OCI-LY7 (cell line): ENCODE measurements around the gene CASK.

Experiments
- EZH2phosphoT487 ChIP-seq: fragments of 200-600 bp; sonication (generic); IDR thresholded peaks from 2 replicates; pipeline ENCODE4 v1.6.1; 2018; ENCODE audit warnings: low read depth, borderline replicate concordance, mild to moderate bottlenecking, mixed run types, antibody characterized with exemption, low read length, moderate library complexity, mixed read lengths
- TF ChIP-seq, protein P1 (sequence below): fragments of 200-600 bp; sonication (generic); conservative IDR thresholded peaks from 2 replicates; pipeline ENCODE4 v1.5.1; 2014; ENCODE audit warnings: mild to moderate bottlenecking, antibody characterized with exemption, low read length, moderate library complexity, mixed read lengths

- TF ChIP-seq, protein P1, sequence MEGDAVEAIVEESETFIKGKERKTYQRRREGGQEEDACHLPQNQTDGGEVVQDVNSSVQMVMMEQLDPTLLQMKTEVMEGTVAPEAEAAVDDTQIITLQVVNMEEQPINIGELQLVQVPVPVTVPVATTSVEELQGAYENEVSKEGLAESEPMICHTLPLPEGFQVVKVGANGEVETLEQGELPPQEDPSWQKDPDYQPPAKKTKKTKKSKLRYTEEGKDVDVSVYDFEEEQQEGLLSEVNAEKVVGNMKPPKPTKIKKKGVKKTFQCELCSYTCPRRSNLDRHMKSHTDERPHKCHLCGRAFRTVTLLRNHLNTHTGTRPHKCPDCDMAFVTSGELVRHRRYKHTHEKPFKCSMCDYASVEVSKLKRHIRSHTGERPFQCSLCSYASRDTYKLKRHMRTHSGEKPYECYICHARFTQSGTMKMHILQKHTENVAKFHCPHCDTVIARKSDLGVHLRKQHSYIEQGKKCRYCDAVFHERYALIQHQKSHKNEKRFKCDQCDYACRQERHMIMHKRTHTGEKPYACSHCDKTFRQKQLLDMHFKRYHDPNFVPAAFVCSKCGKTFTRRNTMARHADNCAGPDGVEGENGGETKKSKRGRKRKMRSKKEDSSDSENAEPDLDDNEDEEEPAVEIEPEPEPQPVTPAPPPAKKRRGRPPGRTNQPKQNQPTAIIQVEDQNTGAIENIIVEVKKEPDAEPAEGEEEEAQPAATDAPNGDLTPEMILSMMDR = no peak
- TF ChIP-seq EZH2phosphoT487 = no peak
These were observed 411.0 kb downstream of the CASK start for GRCh38 chrX:41512394-41512793.
